ENCODE measurements around the gene B4GALT5. TPM values are rescaled to one million over a fixed set of nuclear protein-coding genes. Genes with fewer than 3 reads are reported as not detected.
"Not testable (repeated sequence)": the region's sequence is repeated elsewhere in the genome, so short reads cannot be mapped to it uniquely, and the experiment has no call there.

B4GALT5 gene
- total RNA-seq, 1 experiment from 2014 or later = 3.7 TPM

DNA sequence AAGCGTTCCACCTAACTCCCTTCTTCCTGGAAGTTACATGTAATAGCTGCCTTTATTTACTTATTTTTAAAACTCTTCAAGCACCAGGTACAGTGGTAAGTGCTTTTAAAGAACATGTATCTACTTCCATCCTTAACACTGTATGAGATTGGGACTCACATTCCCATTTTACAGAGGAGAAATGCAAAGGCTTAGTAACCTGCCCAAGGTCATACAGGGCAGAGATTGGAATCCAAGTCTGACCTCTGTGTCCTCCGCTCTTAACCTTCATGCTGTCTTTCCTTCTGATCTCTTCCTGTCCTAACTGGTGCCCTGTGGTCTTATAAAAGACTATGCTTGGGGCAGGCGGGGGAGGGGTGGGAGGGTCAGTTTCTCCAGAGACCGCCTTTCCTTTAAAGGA, 1.6 kb downstream of the B4GALT5 start:
- H3K4me2 ChIP-seq (ENCODE audit: low read depth, low read length, poor library complexity, severe bottlenecking) = peak overlapping the region; percentile 84
- no peaks in the 10 kb centered on the region for H3K9me2 ChIP-seq (replicated peaks; ENCODE audit: insufficient read depth, low read length)
- H3K27ac ChIP-seq (ENCODE audit: low read length) = no peak overlapping the region
- DNase-seq = no peak
- no peaks in the 10 kb centered on the region for H3K9me3 ChIP-seq (ENCODE audit: low read length)
- H3K27me3 ChIP-seq (ENCODE audit: low read length) = no peaks in the 10 kb centered on the region; the same call in 1 of the 2 replicates
- no peak overlapping the region for H3K9ac ChIP-seq (ENCODE audit: low read length)
- H3K4me3 ChIP-seq (ENCODE audit: low read length) = no peak overlapping the region; the same call in 1 of the 2 replicates
- no peaks in the 10 kb centered on the region for H3K79me2 ChIP-seq (ENCODE audit: low read length)
- peaks cover 18% of the 10 kb centered on the region for H3K4me1 ChIP-seq (ENCODE audit: low read length)
- no peak overlapping the region for H2AFZ ChIP-seq (ENCODE audit: low read length)
- H4K20me1 ChIP-seq (ENCODE audit: insufficient read depth, low read depth, low read length) = peaks cover 10% of the 10 kb centered on the region; the same call in 1 of the 2 replicates
- no peaks in the 10 kb centered on the region for H3K36me3 ChIP-seq (ENCODE audit: insufficient read depth, low read length)

DNA sequence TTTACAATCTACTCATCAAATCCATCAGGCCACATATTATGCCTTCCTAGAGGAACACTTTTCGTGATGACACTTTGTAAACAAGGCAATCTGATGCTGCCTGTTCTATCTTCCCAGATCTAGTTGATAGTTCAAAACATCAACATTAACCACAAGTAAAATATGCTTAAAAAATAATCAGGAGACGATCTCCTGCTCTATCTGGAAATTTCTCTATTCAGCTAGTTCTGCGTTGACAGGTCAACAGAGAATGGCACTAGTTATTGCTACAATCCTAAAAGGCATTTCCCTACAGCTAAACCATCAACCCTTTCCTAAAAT, 2.1 kb downstream of the B4GALT5 start:
- no peak overlapping the region for H3K4me2 ChIP-seq (ENCODE audit: low read depth, low read length, poor library complexity, severe bottlenecking)
- H3K9me2 ChIP-seq (replicated peaks; ENCODE audit: insufficient read depth, low read length) = no peaks in the 10 kb centered on the region
- DNase-seq = no peak
- no peak overlapping the region for H3K9ac ChIP-seq (ENCODE audit: low read length)
- H4K20me1 ChIP-seq (ENCODE audit: insufficient read depth, low read depth, low read length) = peaks cover 13% of the 10 kb centered on the region; the same call in 1 of the 2 replicates
- H3K27me3 ChIP-seq (ENCODE audit: low read length) = no peaks in the 10 kb centered on the region; the same call in 1 of the 2 replicates
- H3K9me3 ChIP-seq (ENCODE audit: low read length) = no peaks in the 10 kb centered on the region
- H3K4me1 ChIP-seq (ENCODE audit: low read length) = peaks cover 18% of the 10 kb centered on the region
- H3K27ac ChIP-seq (ENCODE audit: low read length) = no peak overlapping the region
- no peak overlapping the region for H2AFZ ChIP-seq (ENCODE audit: low read length)
- no peaks in the 10 kb centered on the region for H3K36me3 ChIP-seq (ENCODE audit: insufficient read depth, low read length)
- no peaks in the 10 kb centered on the region for H3K79me2 ChIP-seq (ENCODE audit: low read length)
- H3K4me3 ChIP-seq (ENCODE audit: low read length) = no peak overlapping the region

DNA sequence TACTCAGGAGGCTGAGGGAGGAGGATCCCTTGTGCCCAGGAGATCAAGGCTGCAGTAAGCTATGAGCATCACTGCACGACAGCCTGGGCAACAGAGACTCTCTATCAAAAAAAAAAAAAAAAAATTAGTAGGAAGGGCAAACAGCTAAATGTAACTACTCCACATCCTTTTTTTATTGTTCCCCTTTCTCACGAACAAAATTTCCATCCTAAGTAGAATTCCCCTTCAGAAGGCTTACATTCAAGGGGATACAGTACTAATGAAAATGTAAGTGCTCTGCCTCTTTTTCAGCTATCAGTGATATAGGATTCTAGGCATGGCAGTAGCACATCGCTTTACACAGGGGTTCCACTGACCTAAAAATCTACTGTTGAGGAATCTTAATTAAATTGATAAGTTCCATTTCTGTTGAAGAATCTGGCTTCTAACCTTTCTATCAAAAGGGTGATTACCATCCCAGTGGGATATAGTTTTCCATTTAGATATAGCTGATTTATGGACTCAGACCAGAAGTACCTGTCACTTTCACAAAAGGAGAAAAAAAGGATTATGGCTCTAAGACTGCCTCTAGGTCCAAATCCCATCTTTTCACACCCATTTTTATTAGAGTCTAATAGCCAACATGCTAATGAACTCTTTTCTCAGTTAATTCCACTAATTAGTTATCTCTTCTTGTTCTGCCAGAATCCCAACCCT, 2.6 kb downstream of the B4GALT5 start:
- H3K4me1 ChIP-seq (ENCODE audit: low read length) = peaks cover 18% of the 10 kb centered on the region
- H3K36me3 ChIP-seq (ENCODE audit: insufficient read depth, low read length) = no peaks in the 10 kb centered on the region
- H3K9me3 ChIP-seq (ENCODE audit: low read length) = no peaks in the 10 kb centered on the region
- no peaks in the 10 kb centered on the region; the same call in 1 of the 2 replicates for H3K27me3 ChIP-seq (ENCODE audit: low read length)
- H3K4me3 ChIP-seq (ENCODE audit: low read length) = no peak overlapping the region
- no peak overlapping the region for H3K4me2 ChIP-seq (ENCODE audit: low read depth, low read length, poor library complexity, severe bottlenecking)
- no peak overlapping the region for H2AFZ ChIP-seq (ENCODE audit: low read length)
- no peaks in the 10 kb centered on the region for H3K9me2 ChIP-seq (replicated peaks; ENCODE audit: insufficient read depth, low read length)
- DNase-seq = no peak
- no peak overlapping the region for H3K27ac ChIP-seq (ENCODE audit: low read length)
- peaks cover 13% of the 10 kb centered on the region; the same call in 1 of the 2 replicates for H4K20me1 ChIP-seq (ENCODE audit: insufficient read depth, low read depth, low read length)
- H3K9ac ChIP-seq (ENCODE audit: low read length) = no peak overlapping the region
- no peaks in the 10 kb centered on the region for H3K79me2 ChIP-seq (ENCODE audit: low read length)

DNA sequence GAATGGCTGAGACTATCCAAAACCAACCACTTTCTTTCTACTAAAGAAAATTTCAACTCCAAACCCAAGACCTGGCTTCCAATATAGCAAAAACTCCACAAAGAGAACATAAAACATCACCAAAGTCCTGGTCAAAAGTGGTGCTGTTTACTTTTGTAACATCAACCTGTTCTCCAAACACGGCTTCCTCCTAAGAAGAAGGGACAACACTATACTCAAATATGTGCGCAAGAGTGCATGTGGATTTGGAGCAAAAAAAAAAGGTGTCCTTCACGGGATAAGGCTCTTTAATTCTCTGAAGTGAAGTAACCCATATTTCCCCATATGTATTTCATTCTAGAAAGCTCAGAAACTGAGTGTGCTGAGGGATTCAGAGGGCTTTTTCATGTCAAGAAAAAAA, 6.6 kb downstream of the B4GALT5 start:
- H3K79me2 ChIP-seq (ENCODE audit: low read length) = no peaks in the 10 kb centered on the region
- H3K9ac ChIP-seq (ENCODE audit: low read length) = no peak overlapping the region
- no peaks in the 10 kb centered on the region for H3K9me2 ChIP-seq (replicated peaks; ENCODE audit: insufficient read depth, low read length)
- no peak overlapping the region for H2AFZ ChIP-seq (ENCODE audit: low read length)
- no peak overlapping the region for H3K4me2 ChIP-seq (ENCODE audit: low read depth, low read length, poor library complexity, severe bottlenecking)
- DNase-seq = no peak
- no peaks in the 10 kb centered on the region for H3K9me3 ChIP-seq (ENCODE audit: low read length)
- no peaks in the 10 kb centered on the region for H3K36me3 ChIP-seq (ENCODE audit: insufficient read depth, low read length)
- H3K27me3 ChIP-seq (ENCODE audit: low read length) = 0 out of 2 replicates have a peak, but pooled peaks cover 2% of the 10 kb centered on the region
- H4K20me1 ChIP-seq (ENCODE audit: insufficient read depth, low read depth, low read length) = peaks cover 23% of the 10 kb centered on the region; the same call in 1 of the 2 replicates
- H3K4me1 ChIP-seq (ENCODE audit: low read length) = peaks cover 6% of the 10 kb centered on the region
- no peak overlapping the region for H3K27ac ChIP-seq (ENCODE audit: low read length)
- H3K4me3 ChIP-seq (ENCODE audit: low read length) = no peak overlapping the region

DNA sequence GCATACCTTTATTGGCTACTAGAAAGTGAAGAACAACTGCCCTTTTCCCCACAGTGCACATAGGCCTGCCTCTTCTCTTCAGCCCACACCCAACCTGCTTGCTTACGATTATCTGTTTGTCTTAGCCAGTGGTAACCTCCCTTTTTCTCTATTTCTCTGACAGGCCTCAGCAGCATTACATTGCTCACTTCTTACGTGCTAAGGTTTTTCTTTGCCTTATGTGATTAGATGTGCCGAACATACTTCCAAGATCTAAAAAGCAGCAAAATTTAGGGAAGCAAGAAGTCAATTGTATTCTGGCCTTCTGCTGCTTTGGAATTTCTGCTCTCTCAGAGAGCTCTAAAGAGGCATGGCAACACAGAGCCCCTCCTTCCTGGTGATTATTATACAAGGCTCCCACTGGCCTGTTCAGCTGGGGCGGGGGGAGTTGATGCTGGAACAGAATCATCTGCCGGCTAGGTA, 7.0 kb downstream of the B4GALT5 start:
- H3K4me3 ChIP-seq (ENCODE audit: low read length) = no peak overlapping the region
- no peaks in the 10 kb centered on the region for H3K79me2 ChIP-seq (ENCODE audit: low read length)

DNA sequence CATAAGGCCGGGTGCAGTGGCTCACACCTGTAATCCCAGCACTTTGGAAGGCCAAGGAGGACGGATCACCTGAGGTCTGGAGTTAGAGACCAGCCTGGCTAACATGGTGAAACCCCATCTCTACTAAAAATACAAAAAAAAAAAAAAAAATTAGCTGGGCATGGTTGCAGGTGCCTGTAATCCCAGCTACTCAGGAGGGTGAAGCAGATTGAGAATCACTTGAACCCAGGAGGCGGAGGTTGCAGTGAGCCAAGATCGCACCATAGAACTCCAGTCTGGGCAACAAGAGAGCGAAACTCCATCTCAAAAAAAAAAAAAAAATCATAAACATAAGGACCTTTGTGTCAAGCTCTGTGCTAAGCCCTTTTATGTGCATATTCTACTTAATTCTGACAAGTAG, 7.8 kb downstream of the B4GALT5 start:
- not testable (repeated sequence) for H3K4me1 ChIP-seq (ENCODE audit: low read length); H3K79me2 ChIP-seq (ENCODE audit: low read length); H3K4me2 ChIP-seq (ENCODE audit: low read depth, low read length, poor library complexity, severe bottlenecking); H3K27me3 ChIP-seq (ENCODE audit: low read length); DNase-seq; H3K27ac ChIP-seq (ENCODE audit: low read length); H3K9me3 ChIP-seq (ENCODE audit: low read length); H3K9ac ChIP-seq (ENCODE audit: low read length); H3K4me3 ChIP-seq (ENCODE audit: low read length); H2AFZ ChIP-seq (ENCODE audit: low read length); H3K36me3 ChIP-seq (ENCODE audit: insufficient read depth, low read length); H3K9me2 ChIP-seq (replicated peaks; ENCODE audit: insufficient read depth, low read length)
- H4K20me1 ChIP-seq (ENCODE audit: insufficient read depth, low read depth, low read length) = peaks cover 23% of the 10 kb centered on the region; the same call in 1 of the 2 replicates

More for the DNA sequence above, 7.0 kb downstream of the B4GALT5 start:
- 0 out of 2 replicates have a peak, but pooled peaks cover 2% of the 10 kb centered on the region for H3K27me3 ChIP-seq (ENCODE audit: low read length)
- no peak overlapping the region for H3K27ac ChIP-seq (ENCODE audit: low read length)
- no peaks in the 10 kb centered on the region for H3K9me2 ChIP-seq (replicated peaks; ENCODE audit: insufficient read depth, low read length)
- H3K36me3 ChIP-seq (ENCODE audit: insufficient read depth, low read length) = no peaks in the 10 kb centered on the region
- no peaks in the 10 kb centered on the region for H3K9me3 ChIP-seq (ENCODE audit: low read length)
- peaks cover 6% of the 10 kb centered on the region for H3K4me1 ChIP-seq (ENCODE audit: low read length)
- no peak overlapping the region for H3K4me2 ChIP-seq (ENCODE audit: low read depth, low read length, poor library complexity, severe bottlenecking)
- no peak overlapping the region for H3K9ac ChIP-seq (ENCODE audit: low read length)
- no peak for DNase-seq
- H4K20me1 ChIP-seq (ENCODE audit: insufficient read depth, low read depth, low read length) = peaks cover 23% of the 10 kb centered on the region; the same call in 1 of the 2 replicates
- no peak overlapping the region for H2AFZ ChIP-seq (ENCODE audit: low read length)

DNA sequence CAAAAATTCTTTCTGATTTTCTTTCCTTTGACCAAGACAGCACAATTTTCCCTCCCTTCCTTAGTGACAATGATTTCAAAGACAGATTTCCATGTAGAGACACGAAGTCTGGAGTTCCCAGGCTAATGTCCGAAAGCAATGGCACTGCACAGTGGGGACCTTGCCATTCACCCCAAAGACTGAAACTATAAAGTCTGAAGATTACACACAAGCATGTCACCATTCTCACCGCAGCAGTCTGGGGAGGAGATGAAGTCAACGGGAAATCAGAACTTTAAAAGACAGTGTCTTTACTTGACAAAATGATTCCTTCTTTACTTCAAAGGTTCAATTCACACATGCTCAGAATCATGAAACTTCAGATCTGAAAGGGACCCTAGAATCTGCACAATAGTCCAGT, 8.3 kb downstream of the B4GALT5 start:
- Histone ChIP-seq H3K9ac (ENCODE audit: low read length) (no peak overlapping the region), H3K36me3 (ENCODE audit: insufficient read depth, low read length) (no peaks in the 10 kb centered on the region), H3K79me2 (ENCODE audit: low read length) (no peaks in the 10 kb centered on the region), H4K20me1 (ENCODE audit: insufficient read depth, low read depth, low read length) (peaks cover 19% of the 10 kb centered on the region; the same call in 1 of the 2 replicates), H3K4me2 (ENCODE audit: low read depth, low read length, poor library complexity, severe bottlenecking) (no peak overlapping the region), H3K27ac (ENCODE audit: low read length) (no peak overlapping the region), H3K9me3 (ENCODE audit: low read length) (no peaks in the 10 kb centered on the region), H2AFZ (ENCODE audit: low read length) (no peak overlapping the region), H3K27me3 (ENCODE audit: low read length) (0 out of 2 replicates have a peak, but pooled peaks cover 2% of the 10 kb centered on the region), H3K9me2 (replicated peaks; ENCODE audit: insufficient read depth, low read length) (no peaks in the 10 kb centered on the region), H3K4me1 (ENCODE audit: low read length) (peaks cover 6% of the 10 kb centered on the region), H3K4me3 (ENCODE audit: low read length) (no peak overlapping the region)
- no peak for DNase-seq

DNA sequence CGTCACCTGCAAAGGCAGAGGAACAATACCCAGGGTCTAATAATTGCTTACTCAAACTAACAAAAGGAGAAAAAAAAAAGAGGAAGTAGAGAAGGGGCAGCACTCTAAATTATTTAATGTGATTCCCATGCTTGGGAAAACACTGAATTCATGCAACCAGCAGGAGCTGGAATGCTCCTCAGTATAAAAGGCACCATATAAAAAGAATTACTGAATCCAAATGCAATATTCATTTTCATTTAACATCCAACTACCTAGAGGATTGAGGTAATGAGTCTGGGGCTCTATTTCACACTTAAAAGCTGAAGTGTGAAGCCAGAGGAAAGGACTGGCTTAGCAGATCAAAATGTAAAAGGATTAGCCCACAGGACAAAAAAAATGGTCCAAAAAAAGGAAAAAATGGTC, 8.7 kb downstream of the B4GALT5 start:
- 0 out of 2 replicates have a peak, but pooled peaks cover 2% of the 10 kb centered on the region for H3K27me3 ChIP-seq (ENCODE audit: low read length)
- no peak overlapping the region for H3K27ac ChIP-seq (ENCODE audit: low read length)
- no peaks in the 10 kb centered on the region for H3K9me2 ChIP-seq (replicated peaks; ENCODE audit: insufficient read depth, low read length)
- H3K4me2 ChIP-seq (ENCODE audit: low read depth, low read length, poor library complexity, severe bottlenecking) = no peak overlapping the region
- H3K4me1 ChIP-seq (ENCODE audit: low read length) = peaks cover 6% of the 10 kb centered on the region
- DNase-seq = no peak
- H4K20me1 ChIP-seq (ENCODE audit: insufficient read depth, low read depth, low read length) = peaks cover 19% of the 10 kb centered on the region; the same call in 1 of the 2 replicates
- H3K9ac ChIP-seq (ENCODE audit: low read length) = no peak overlapping the region
- H2AFZ ChIP-seq (ENCODE audit: low read length) = no peak overlapping the region
- H3K79me2 ChIP-seq (ENCODE audit: low read length) = no peaks in the 10 kb centered on the region
- no peak overlapping the region for H3K4me3 ChIP-seq (ENCODE audit: low read length)
- H3K9me3 ChIP-seq (ENCODE audit: low read length) = no peaks in the 10 kb centered on the region
- H3K36me3 ChIP-seq (ENCODE audit: insufficient read depth, low read length) = no peaks in the 10 kb centered on the region
